Activated CD4-positive, alpha-beta T cell treated with anti-CD3 and anti-CD28 coated beads, Interleukin-2, amount 50 U/mL, for 24 hours (primary cell): ENCODE measurements around the gene MPDZ.

Experiments
- DNase-seq, 2 donors: peaks; one replicate each; pipeline ENCODE4 v3.0.0-alpha.2; 2020; ENCODE audit warnings: low read depth in 1 of 2, low spot score in 1 of 2

MPDZ gene

GRCh38 chr9:13083963-13084528, 195.4 kb downstream of the MPDZ start:
- DNase-seq = no peak

DNA sequence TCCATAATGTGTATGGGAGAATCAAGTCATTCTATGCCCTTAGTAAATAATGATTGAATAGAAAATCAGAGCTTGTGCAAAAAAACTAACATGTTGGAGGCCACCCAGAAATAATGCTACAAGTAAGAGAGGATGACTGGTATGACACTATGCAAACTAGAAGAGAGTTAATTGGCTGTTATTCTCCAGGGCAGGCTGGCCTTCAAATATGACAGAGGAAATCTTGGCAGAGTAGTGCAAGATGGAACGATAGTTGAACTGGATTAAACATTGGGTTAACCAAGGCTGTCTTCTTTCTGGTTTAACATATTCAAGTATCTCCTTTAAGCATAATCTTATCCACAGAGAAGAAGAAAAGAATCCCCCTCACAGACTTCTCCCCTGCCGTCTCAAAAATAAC, 196.1 kb downstream of the MPDZ start:
- no peak for DNase-seq

DNA sequence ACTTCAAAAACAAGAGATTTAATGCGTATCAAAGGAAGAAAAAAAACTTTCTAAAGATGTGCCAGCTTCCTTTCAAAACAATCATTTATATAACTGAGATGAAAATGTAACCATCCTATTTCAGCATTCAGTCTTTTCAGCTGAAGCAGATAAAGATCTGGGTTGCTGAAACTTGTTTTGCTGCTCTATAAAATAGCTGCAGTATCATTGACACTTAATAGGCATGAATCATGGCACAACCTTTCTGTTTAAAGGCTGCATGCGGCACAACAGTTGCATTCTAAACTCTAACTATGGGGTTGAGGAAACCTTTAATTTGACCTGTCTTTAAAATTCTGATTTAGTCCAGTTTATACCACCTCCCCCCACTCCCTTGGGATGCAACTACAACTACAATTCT, 196.7 kb downstream of the MPDZ start:
- no peak for DNase-seq

DNA sequence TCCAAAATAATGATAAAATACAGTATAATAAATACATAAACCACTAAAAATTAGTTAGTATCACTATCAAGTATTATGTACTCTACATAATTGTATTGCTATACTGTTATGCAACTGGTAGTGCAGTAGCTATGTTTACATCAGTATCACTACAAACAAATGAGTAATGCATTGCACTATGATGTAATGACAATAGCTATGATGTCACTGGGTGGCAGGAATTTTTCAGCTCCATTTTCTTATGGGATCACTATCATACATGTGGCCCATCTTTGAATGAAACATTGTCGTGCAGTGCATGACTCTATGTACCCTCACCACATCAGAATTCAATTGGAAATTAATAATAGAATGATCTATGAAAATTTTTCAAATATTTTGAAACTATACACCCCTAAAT, 201.3 kb downstream of the MPDZ start:
- no peak for DNase-seq

GRCh38 chr9:13076616-13077015, 202.9 kb downstream of the MPDZ start:
- no peak for DNase-seq

DNA sequence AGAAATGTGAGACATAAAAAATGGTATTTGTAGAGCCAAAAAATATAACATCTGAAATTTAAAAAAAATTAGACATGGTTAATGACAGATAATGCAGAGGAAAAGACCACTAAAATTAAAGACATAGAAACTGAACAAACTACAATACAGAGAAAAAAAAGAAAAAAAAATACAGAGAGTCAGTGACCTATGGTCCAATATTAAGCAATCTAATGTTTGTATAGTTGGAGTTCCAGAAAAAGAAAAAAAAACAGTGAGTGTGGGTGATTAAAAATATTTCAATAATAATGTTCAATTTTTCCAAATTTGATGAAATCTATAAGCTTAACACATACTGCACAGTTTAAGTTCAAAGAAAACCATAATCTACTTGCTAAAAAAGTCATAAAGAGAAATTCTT, 207.6 kb downstream of the MPDZ start:
- no peak for DNase-seq

GRCh38 chr9:13070612-13071595, 208.6 kb downstream of the MPDZ start:
- no peak for DNase-seq

- DNase-seq = no peak
Measured at GRCh38 chr9:13069498-13069897, 210.0 kb downstream of the MPDZ start.

GRCh38 chr9:13064676-13065075, 214.8 kb downstream of the MPDZ start:
- DNase-seq = no peak

GRCh38 chr9:13063880-13064459, 215.5 kb downstream of the MPDZ start:
- DNase-seq = no peak

- DNase-seq = no peak
Measured at GRCh38 chr9:13061390-13061789, 218.1 kb downstream of the MPDZ start.
